SU-DHL-6 (cell line): ENCODE data around the gene PRKCZ.

Source experiments
- H2AFZ ChIP-seq: fragments of 200-600 bp; sonication (generic); 2 replicates; pipeline ENCODE4 v1.6.1; 2014; ENCODE audit warnings: low read depth, mild to moderate bottlenecking, moderate library complexity, mixed read lengths, antibody characterized with exemption, low read length; ENCODE audit not compliant: severe bottlenecking
- H3F3A ChIP-seq: fragments of 200-600 bp; shearing (Covaris generic); 2 replicates; pipeline ENCODE4 v1.6.0; 2016; ENCODE audit warnings: antibody characterized with exemption, mild to moderate bottlenecking; ENCODE audit not compliant: insufficient read depth
- H3K27ac ChIP-seq: fragments of 200-600 bp; sonication (generic); 2 replicates; pipeline ENCODE4 v1.5.1; 2016; ENCODE audit warnings: low read depth, mild to moderate bottlenecking, low read length, moderate library complexity, mixed read lengths
- H3K27me3 ChIP-seq: fragments of 200-600 bp; sonication (generic), shearing (Covaris generic); 2 replicates; pipeline ENCODE4 v1.6.0; 2014; ENCODE audit warnings: mild to moderate bottlenecking, low read length
- H3K36me3 ChIP-seq: fragments of 200-600 bp; sonication (generic); 2 replicates; pipeline ENCODE4 v1.6.1; 2014; ENCODE audit warnings: mild to moderate bottlenecking, low read length, mixed read lengths
- H3K4me2 ChIP-seq: fragments of 300-600, 200-600 bp; shearing (Covaris generic), sonication (generic); 2 replicates; pipeline ENCODE4 v1.6.0; 2014; ENCODE audit warnings: low read length, low read depth, mild to moderate bottlenecking; ENCODE audit not compliant: poor library complexity, severe bottlenecking
- H3K4me3 ChIP-seq: fragments of 200-600 bp; sonication (generic); 2 replicates; pipeline ENCODE4 v1.5.1; 2014; ENCODE audit warnings: antibody characterized with exemption, low read length, mild to moderate bottlenecking, mixed read lengths; ENCODE audit not compliant: insufficient read depth, poor library complexity, severe bottlenecking
- H3K79me2 ChIP-seq: fragments of 200-600 bp; sonication (generic); 2 replicates; pipeline ENCODE4 v1.6.1; 2014; ENCODE audit warnings: mild to moderate bottlenecking, low read length, moderate library complexity; ENCODE audit not compliant: insufficient read depth
- H3K9ac ChIP-seq: fragments of 200-600 bp; sonication (generic); 2 replicates; pipeline ENCODE4 v1.7.0; 2014; ENCODE audit warnings: mild to moderate bottlenecking, low read length
- H3K9me2 ChIP-seq: fragments of 200-600 bp; sonication (generic); replicated peaks from 2 replicates; pipeline ENCODE4 v1.6.1; 2014; ENCODE audit warnings: low read length; ENCODE audit not compliant: insufficient read depth
- H3K9me3 ChIP-seq: fragments of 200-600 bp; sonication (generic); 2 replicates; pipeline ENCODE4 v1.6.1; 2014; ENCODE audit warnings: low read length, mixed read lengths; ENCODE audit not compliant: insufficient read depth
- H4K20me1 ChIP-seq: fragments of 200-600 bp; sonication (generic); 2 replicates; pipeline ENCODE4 v1.6.1; 2014; ENCODE audit warnings: low read depth, mild to moderate bottlenecking, antibody characterized with exemption, low read length, moderate library complexity, mixed read lengths
- CTCF ChIP-seq: fragments of 200-600 bp; sonication (generic); IDR thresholded peaks from one replicate; pipeline ENCODE4 v1.5.1; 2017; ENCODE audit warnings: antibody characterized with exemption, mild to moderate bottlenecking, low read length, moderate library complexity; ENCODE audit not compliant: insufficient read depth, poor library complexity, severe bottlenecking
- EZH2phosphoT487 ChIP-seq: fragments of 200-600 bp; sonication (generic), shearing (Covaris generic); conservative IDR thresholded peaks from 2 replicates; pipeline ENCODE4 v1.6.1; 2018; ENCODE audit warnings: mild to moderate bottlenecking, antibody characterized with exemption, low read length, moderate library complexity, mixed read lengths

PRKCZ gene

GRCh38 chr1:2232255-2232915, 182.2 kb downstream of the PRKCZ start:
- no peak overlapping the region for H3K4me3 ChIP-seq

GRCh38 chr1:2232916-2233438, 182.8 kb downstream of the PRKCZ start:
- H3K27me3 ChIP-seq, result no peaks in the 10 kb centered on the region
- no peaks in the 10 kb centered on the region for H3K9me2 ChIP-seq
- no peak overlapping the region for H3K4me2 ChIP-seq
- H3K79me2 ChIP-seq, result no peaks in the 10 kb centered on the region
- no peak overlapping the region for H3K27ac ChIP-seq
- no peaks in the 10 kb centered on the region; the same call in 1 of the 2 replicates for H4K20me1 ChIP-seq
- H3K36me3 ChIP-seq, result no peaks in the 10 kb centered on the region
- H3K9ac ChIP-seq, result no peak overlapping the region
- H3K9me3 ChIP-seq, result no peaks in the 10 kb centered on the region
- no peak overlapping the region for H2AFZ ChIP-seq
- no peak for TF ChIP-seq EZH2phosphoT487
- no peak for TF ChIP-seq CTCF
- no peak overlapping the region for H3K4me3 ChIP-seq
- no peaks in the 10 kb centered on the region for H3F3A ChIP-seq

More at GRCh38 chr1:2232255-2232915, 182.2 kb downstream of the PRKCZ start:
- Histone ChIP-seq H3K27ac (no peak overlapping the region), H3K9me3 (no peaks in the 10 kb centered on the region), H3K9me2 (no peaks in the 10 kb centered on the region), H2AFZ (no peak overlapping the region), H3K79me2 (no peaks in the 10 kb centered on the region), H4K20me1 (no peaks in the 10 kb centered on the region; the same call in 1 of the 2 replicates), H3F3A (no peaks in the 10 kb centered on the region), H3K36me3 (no peaks in the 10 kb centered on the region), H3K27me3 (no peaks in the 10 kb centered on the region), H3K4me2 (no peak overlapping the region), H3K9ac (no peak overlapping the region)
- TF ChIP-seq CTCF, result no peak
- no peak for TF ChIP-seq EZH2phosphoT487

- H3K4me2 ChIP-seq, result no peak overlapping the region
- H3K9me2 ChIP-seq, result no peaks in the 10 kb centered on the region
- no peak overlapping the region for H3K9ac ChIP-seq
- H3K36me3 ChIP-seq, result no peaks in the 10 kb centered on the region
- no peak overlapping the region for H3K27ac ChIP-seq
- no peaks in the 10 kb centered on the region for H3K79me2 ChIP-seq
- no peaks in the 10 kb centered on the region for H3K9me3 ChIP-seq
- H4K20me1 ChIP-seq, result no peaks in the 10 kb centered on the region; the same call in 1 of the 2 replicates
- H3K27me3 ChIP-seq, result no peaks in the 10 kb centered on the region
- H3K4me3 ChIP-seq, result no peak overlapping the region
- no peak overlapping the region for H2AFZ ChIP-seq
- no peaks in the 10 kb centered on the region for H3F3A ChIP-seq
- TF ChIP-seq CTCF (no peak), EZH2phosphoT487 (no peak)
Observed at GRCh38 chr1:2233468-2233867, 183.3 kb downstream of the PRKCZ start.
